Inflammatory macrophage treated with lipopolysaccharide for 4 hours (primary cell): ENCODE data around the gene DHX35.

Experiments
- DNase-seq: peaks from one replicate; pipeline ENCODE4 v3.0.0-alpha.2; 2020

DHX35 gene

DNA sequence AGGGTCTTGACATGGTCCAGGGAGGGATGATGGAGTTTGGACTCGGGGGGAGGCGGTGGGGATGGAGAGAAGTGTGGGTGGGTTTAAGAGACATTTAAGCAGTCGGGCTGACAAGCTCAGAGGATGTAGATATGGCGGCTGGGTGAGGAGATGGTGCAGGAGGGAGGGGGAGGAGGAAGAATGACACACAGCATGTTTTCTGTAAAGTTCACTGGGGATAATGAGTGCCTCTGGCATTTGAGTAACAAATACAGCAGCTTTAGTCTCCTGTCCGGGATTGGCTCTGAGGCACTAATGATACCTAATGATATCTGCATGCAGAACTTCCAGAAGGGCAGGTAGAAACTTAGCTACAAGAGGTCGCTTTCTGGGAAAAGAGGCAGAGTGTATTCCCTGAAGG is 107.8 kb downstream of the DHX35 start:
- no peak for DNase-seq

DNA sequence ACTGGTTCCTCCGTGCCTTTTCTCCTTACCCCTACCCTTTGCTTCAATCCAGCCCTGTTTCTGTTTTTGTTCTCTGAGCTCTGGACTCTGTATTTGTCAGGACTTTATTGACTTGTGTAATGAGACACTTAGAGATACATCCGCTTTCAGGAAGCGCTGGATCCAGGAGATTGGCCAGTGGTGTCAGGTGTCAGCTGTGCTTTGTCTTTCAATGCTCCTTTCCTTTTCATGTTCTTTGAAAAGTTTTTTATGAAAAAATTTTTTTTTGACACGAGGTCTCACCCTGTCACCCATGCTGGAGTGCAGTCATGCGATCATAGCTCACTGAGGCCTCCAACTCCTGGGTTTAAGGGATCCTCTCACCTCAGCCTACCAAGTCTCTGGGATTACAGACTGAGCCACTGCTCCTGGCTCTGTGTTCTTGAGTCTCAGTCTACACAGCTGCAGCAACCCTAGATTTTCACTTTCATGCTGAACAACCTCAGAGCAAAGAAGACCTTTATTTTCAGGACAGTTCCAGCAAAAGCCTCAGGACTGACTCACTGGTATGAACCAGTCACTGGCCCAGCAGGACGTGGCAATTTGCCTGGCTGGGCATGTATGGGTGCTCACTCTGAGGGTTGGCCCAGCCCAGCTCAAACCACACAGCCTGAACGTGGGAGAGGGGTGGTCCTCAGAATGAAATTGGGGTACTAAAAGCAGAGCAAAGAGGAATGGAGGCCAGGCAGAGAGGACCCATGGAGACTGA is 108.5 kb downstream of the DHX35 start:
- DNase-seq = no peak

DNA sequence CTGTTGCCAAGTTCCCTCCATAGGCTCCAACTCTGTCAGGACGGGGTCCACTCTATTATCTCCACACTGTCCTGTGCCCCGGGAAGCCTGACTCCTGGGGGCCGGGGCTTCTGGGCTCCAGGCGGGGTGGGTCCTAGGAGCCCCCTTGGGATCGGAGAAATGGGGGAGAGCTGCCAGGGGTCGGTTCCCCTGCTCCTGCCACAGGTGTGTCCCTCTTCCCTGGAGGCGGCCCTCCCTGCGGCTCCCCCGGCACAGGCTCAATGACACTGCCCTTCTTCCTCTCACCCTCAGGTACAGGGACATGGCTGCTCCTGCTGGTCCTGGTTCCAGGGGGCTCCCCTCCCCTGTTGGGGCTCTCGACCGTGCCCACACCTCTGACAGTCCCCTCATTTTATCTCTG is 110.0 kb downstream of the DHX35 start:
- no peak for DNase-seq

DNA sequence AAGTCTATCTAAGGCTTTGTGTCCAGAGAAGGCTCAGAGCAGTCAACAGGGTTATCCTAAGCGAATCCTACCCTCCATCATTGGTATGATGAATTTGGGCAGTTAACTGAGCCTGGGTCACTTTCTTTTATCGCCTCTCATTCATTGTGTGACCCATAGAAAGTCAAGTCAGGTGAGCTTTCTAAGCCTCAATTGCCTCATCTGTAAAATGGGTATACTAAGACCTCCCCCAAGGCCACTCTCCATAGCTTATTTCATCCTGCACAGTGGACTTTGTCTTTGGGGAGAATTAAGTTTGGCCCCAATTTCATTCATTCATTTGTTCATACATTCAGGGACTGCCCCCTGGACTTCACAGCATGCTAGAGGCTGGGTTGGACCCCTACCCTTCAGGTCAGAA is 110.5 kb downstream of the DHX35 start:
- DNase-seq = no peak

DNA sequence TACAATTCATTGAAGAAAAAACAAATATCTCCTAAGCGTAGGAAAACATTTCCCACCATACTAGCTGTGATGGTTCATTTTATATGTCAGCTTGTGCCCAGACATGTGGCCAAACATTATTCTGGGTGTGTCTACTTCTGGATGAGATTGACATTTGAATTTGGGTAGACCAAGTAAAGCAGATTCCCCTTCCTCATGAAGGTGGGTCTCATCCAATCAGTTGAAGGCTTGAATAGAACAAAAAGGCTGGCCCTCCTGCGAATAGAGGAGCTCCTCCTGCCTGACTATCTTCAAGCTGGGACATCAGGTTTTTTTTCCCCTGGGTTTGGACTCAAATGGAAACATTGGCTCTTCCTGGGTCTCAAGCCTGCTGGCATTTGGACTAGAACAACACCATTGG is 113.6 kb downstream of the DHX35 start:
- DNase-seq = no peak

DNA sequence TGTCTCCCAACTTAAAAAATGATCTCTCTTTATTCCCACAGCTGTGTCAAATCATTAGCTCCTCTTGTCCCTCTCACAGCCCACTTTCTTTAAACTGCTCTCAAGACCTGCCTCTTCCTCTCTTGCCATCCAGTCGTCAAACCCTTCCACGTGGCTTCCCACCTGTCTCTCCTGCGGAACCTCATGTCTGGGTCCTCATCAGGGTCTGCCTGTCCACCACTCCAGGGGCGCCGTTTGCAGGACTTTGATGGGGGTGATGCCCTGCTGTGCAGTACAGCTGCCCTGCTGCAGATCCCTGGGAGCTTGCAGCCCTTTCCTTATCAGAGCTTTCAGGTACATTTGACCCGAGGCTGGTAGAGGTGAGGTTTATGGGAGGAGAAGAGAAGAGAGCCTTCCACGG is 114.8 kb downstream of the DHX35 start:
- DNase-seq = no peak

DNA sequence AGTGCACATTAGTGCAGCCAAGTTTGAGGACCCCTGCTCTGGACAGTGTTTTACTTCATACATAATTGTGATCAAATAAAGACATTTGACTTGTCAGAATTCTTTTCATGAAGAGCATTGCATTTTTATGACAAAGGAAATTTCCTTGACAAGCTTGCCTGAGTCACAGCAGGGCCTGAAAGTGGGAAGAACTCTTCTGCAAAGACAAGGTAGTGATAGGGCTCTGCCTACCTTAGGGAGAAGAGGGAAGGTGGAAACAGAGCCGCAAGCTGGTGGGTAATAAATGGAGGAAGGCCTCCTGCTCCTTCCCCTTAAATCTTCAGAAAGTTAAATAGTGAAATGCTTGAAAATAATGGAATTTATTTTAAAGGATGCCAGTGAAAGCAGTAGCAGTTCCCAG is 118.2 kb downstream of the DHX35 start:
- no peak for DNase-seq

DNA sequence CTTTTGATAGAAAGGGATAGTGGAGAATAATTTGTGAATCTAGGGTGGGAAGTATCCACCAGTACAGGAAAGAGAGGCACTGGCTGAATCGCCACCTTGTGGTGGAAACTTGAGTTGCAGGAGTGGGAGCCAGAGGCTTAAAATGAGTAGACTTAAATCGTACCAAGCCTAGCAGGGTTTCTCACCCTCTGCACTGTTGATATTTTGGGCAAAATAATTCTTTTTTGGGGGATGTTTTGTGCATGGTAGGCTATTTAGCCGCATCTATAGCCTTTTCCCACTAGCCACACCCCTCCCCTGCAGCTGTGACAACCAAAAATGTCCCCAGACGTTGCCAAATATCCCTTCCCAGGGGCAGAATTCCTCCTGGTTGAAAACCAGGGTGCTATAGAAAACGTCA is 119.1 kb downstream of the DHX35 start:
- DNase-seq = peak; percentile 64

DNA sequence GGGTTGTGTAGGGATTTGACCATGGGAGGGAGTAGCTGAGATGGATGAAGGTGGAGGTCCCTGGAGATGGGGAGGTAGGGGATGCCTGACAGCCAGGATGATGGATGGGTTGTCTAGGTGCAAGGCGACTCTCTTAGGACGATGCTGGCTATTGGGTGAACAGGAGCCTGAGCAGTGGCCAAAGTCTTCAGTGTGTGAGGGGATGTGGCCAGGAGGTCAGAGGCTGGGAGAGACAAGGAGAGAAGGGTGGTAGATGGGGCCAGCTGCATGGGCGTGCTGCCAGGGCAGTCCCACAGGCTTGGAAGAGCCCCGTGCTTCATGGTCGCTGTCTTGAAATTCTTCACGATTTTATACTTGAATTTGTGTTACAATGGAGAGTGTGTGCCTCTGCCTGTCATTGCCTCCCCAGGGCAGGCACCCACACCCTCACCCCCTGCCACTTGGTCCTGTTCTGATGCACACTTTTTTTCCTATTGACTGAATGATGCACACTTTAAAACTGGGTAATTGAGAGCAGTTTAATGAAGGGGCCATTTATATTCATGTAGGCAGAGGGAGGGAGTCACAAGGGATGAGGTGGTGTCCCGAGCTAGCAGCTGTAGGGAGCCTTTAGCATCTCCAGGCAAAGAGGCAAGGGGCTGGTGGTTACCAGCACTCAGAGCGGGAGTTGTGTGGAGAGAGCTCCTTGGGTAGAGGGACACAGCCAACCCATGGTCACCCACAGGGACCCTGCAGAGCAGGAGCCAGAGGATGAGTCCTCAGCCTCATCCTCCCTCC is 120.7 kb downstream of the DHX35 start:
- no peak for DNase-seq

DNA sequence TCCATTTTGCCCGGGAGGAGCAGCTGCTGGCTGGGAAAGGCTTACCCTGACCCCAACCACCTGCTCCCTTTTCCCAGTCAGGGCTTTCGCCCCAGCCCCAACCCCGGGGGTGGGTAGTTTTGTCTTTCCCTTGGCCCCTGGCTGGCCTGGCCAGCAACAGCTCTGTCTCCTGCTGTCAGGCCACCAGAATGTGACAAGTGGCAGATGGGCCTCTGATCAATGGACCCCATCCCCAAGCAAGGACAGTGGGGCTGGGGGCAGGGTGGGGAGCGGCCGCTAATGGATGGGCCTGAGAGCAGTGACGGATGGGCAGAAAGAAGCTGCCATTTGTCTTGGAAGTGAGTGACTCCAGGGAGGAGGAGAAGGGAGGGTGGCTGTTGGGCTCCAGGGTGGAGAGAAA is 121.6 kb downstream of the DHX35 start:
- DNase-seq = no peak

DNA sequence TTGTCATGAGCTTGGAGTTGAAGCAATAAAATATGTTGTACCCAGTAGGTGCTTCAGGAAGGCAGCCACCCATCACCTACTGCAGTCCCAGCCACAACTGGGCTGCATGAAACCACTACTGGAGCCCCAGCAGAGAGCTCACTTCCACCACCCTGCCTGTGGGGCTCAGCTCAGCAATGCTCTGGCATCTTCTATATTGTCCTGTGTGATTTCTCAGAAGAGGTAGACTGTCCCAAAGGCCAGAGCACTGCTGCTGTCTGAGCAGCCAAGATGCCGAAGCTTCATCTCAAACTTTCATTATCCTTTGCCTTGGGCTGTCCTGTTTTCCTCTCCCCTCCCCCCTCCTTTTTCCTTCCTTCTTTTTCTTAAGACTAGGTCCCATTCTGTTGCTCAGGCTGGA is 126.9 kb downstream of the DHX35 start:
- no peak for DNase-seq
